ENCODE data around the gene PAK1. TPM values are rescaled to one million over a fixed set of nuclear protein-coding genes. Genes with fewer than 3 reads are reported as not detected.

Gene PAK1
- total and polyA plus RNA-seq, 2 of the 8 experiments (the other 6 are each of a cell fraction or from before 2014, with no cell fraction given), result 87.7 to 151 TPM

- no peak for TF ChIP-seq USF2 (IDR thresholded peaks at IDR 0.05; ENCODE audit: low read length)
These were observed 62.7 kb downstream of the PAK1 start (continued) for GRCh38 chr11:77411137-77411707.
